Peyer's patch (tissue), 4 donors: Measurements from ENCODE around the gene PNKP. TPM values are rescaled to one million over a fixed set of nuclear protein-coding genes. Genes with fewer than 3 reads are reported as not detected.

ENCODE experiments used
- DNase-seq, 3 donors: peaks; one replicate each; pipeline ENCODE4 v3.0.0-alpha.2; 2017 to 2019
- H3K27ac ChIP-seq, 4 donors: fragments of 200-600 bp; sonication (generic); one replicate each; pipeline ENCODE4 v1.5.1; 2016 to 2019
- H3K27me3 ChIP-seq, 2 donors: fragments of 200-600 bp; sonication (generic); one replicate each; pipeline ENCODE4 v1.5.1; 2019
- H3K36me3 ChIP-seq, 3 donors: fragments of 200-600 bp; sonication (generic); one replicate each; pipeline ENCODE4 v1.5.1; 2016 to 2019
- H3K4me1 ChIP-seq, 4 donors: fragments of 200-600 bp; sonication (generic); one replicate each; pipeline ENCODE4 v1.5.1; 2016 to 2019
- H3K4me3 ChIP-seq, 4 donors: fragments of 200-600 bp; sonication (generic); 1 replicate in 3 of 4; 2 replicates in 1 of 4; pipeline ENCODE4 v1.5.1; 2016 to 2019; ENCODE audit warnings: mild to moderate bottlenecking in 1 of 4
- H3K9me3 ChIP-seq, 4 donors: fragments of 200-600 bp; sonication (generic); one replicate each; pipeline ENCODE4 v1.5.1; 2016 to 2019; ENCODE audit warnings: mild to moderate bottlenecking in 1 of 4
- CTCF ChIP-seq, 6 experiments: fragments of 450-650 bp in 4 of 6; fragments of 200-600 bp in 2 of 6; sonication (generic) in 1 of 6; IDR thresholded peaks; one replicate each; pipeline ENCODE4 v1.5.1; 2017 to 2019; ENCODE audit warnings: antibody characterized with exemption in 6 of 6, mild to moderate bottlenecking in 3 of 6, moderate library complexity in 1 of 6
- POLR2A ChIP-seq, 2 donors: fragments of 450-650 bp; IDR thresholded peaks; one replicate each; pipeline ENCODE4 v1.5.1; 2017; ENCODE audit warnings: antibody characterized with exemption in 2 of 2, mild to moderate bottlenecking in 2 of 2, moderate library complexity in 2 of 2
- total RNA-seq, 4 donors: library from RNA; depleted of rRNA; stranded (reverse); fragments of >200 nt; gene quantifications; one replicate each; pipeline ENCODE4 v1.1.0, GENCODE V29; 2016

The PNKP gene
- total RNA-seq, 4 donors from 2014 or later, result 58.7 to 235 (median 118) TPM

GRCh38 chr19:49873129-49873521 is 5.7 kb upstream of the PNKP start:
- H3K36me3 ChIP-seq, result peaks cover 0 to 15% (median 0%) of the 10 kb centered on the region in 3 donors
- H3K27me3 ChIP-seq, result no peaks in the 10 kb centered on the region
- no peak overlapping the region for H3K4me3 ChIP-seq
- TF ChIP-seq CTCF (IDR thresholded peaks at IDR 0.05) (no peak), POLR2A (IDR thresholded peaks at IDR 0.05) (no peak)
- H3K27ac ChIP-seq, result no peak overlapping the region
- no peaks in the 10 kb centered on the region for H3K9me3 ChIP-seq
- no peak for DNase-seq
- peaks cover 6 to 38% (median 14%) of the 10 kb centered on the region in 4 donors for H3K4me1 ChIP-seq

- peaks cover 0 to 15% (median 0%) of the 10 kb centered on the region in 3 donors for H3K36me3 ChIP-seq
- no peak for TF ChIP-seq CTCF (IDR thresholded peaks at IDR 0.05)
Measured at GRCh38 chr19:49872245-49873128, 5.1 kb upstream of the PNKP start.

GRCh38 chr19:49871349-49871985 is 4.1 kb upstream of the PNKP start:
- H3K4me3 ChIP-seq, result no peak overlapping the region
- no peaks in the 10 kb centered on the region for H3K27me3 ChIP-seq
- DNase-seq, result no peak
- no peak overlapping the region for H3K27ac ChIP-seq
- no peaks in the 10 kb centered on the region for H3K9me3 ChIP-seq
- H3K36me3 ChIP-seq, result peaks cover 0 to 15% (median 0%) of the 10 kb centered on the region in 3 donors
- TF ChIP-seq POLR2A (IDR thresholded peaks at IDR 0.05) (no peak), CTCF (IDR thresholded peaks at IDR 0.05) (no peak)
- H3K4me1 ChIP-seq, result peaks cover 6 to 43% (median 16%) of the 10 kb centered on the region in 4 donors

More at GRCh38 chr19:49872245-49873128, 5.1 kb upstream of the PNKP start:
- DNase-seq, result no peak
- Histone ChIP-seq H3K4me1 (peaks cover 6 to 41% (median 14%) of the 10 kb centered on the region in 4 donors), H3K4me3 (no peak overlapping the region), H3K9me3 (no peaks in the 10 kb centered on the region), H3K27me3 (no peaks in the 10 kb centered on the region), H3K27ac (no peak overlapping the region)

GRCh38 chr19:49870309-49870901 is 3.0 kb upstream of the PNKP start:
- Histone ChIP-seq H3K4me1 (peaks cover 5 to 49% (median 24%) of the 10 kb centered on the region in 4 donors), H3K36me3 (peaks cover 0 to 15% (median 0%) of the 10 kb centered on the region in 3 donors), H3K9me3 (no peaks in the 10 kb centered on the region), H3K27me3 (no peaks in the 10 kb centered on the region), H3K4me3 (peak overlapping the region; percentile 51 to 65 (median 62)), H3K27ac (peak overlapping the region; percentile 85 to 95 (median 91))
- no peak for TF ChIP-seq POLR2A (IDR thresholded peaks at IDR 0.05)
- TF ChIP-seq CTCF (IDR thresholded peaks at IDR 0.05), result no peak
- DNase-seq, result no peak

- peak; percentile 92 to 98 (median 98) for DNase-seq
- H3K27ac ChIP-seq, result peak overlapping the region; percentile 85 to 95 (median 91)
- H3K4me3 ChIP-seq, result peak overlapping the region; percentile 51 to 65 (median 62)
- H3K4me1 ChIP-seq, result peaks cover 4 to 48% (median 24%) of the 10 kb centered on the region in 4 donors
- TF ChIP-seq POLR2A (IDR thresholded peaks at IDR 0.05) (peak; percentile 64 to 80), CTCF (IDR thresholded peaks at IDR 0.05) (peak in 2 of 6 experiments; percentile 33 to 36)
- H3K27me3 ChIP-seq, result no peaks in the 10 kb centered on the region
- peaks cover 0 to 15% (median 0%) of the 10 kb centered on the region in 3 donors for H3K36me3 ChIP-seq
- H3K9me3 ChIP-seq, result no peaks in the 10 kb centered on the region
Measured at GRCh38 chr19:49869484-49870308, 2.3 kb upstream of the PNKP start.
